ENCODE measurements around the gene GALNT1.

- no peak for TF ChIP-seq CTCF (IDR thresholded peaks at IDR 0.05)
- TF ChIP-seq POLR2A (IDR thresholded peaks at IDR 0.05), result no peak
These were observed 8.0 kb downstream of the GALNT1 start for GRCh38 chr18:35589546-35589945.

All from esophagus squamous epithelium (tissue), 4 donors.